Hematopoietic multipotent progenitor cell treated with erythropoietin and hydrocortisone succinate and interleukin-3 and kit ligand, for 6 days (in vitro differentiated cells): ENCODE data around the gene EIF4A2.
A peak's percentile ranks its signal among the peaks of the same experiment; 100 is the strongest.
"Not testable (repeated sequence)": the region's sequence is repeated elsewhere in the genome, so short reads cannot be mapped to it uniquely, and the experiment has no call there.

ENCODE experiments used
- DNase-seq: peaks from one replicate; pipeline ENCODE4 v3.0.0-alpha.2; 2015

The EIF4A2 gene

DNA sequence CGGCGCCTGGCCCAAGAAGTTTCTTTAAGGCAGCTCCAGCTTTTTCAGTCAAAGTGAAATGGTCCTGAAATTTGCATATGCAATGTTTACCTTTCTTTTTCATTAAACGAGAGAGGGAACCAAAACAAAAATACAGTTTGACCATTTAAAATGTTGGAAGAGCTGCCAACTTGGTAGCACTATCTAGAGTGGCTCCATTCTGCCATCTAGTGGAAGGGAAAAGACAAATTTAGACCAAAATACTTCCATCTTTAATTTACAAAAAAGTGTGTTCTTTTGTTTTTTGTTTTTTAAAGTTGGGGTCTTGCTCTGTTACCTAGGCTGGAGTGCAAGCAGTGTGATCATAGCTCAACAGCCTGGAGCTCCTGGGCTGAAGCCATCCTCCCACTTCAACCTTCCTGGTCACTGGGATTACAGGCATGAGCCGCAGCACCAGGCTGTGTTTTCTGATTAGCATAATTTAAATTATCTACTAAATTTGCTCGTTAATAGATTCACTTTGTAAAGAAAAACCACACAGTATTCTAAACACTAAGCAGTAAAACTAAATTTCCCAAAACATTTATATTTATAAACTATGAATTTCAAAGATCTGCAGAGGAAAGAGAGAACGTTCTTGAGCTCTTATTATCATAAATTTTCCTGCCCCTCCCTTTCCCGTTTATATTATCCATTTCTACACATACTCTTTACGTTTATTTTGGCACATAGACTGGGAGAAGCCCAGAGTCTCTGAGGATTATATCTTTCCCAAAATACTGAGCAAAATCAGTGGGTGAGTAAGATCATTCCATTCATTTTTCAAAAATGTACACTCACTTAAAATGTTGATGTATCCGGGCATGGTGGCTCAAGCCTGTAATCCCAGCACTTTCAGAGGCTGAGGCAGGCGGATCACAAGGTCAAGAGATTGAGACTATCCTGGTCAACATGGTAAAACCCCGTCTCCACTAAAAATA, 38.3 kb downstream of the EIF4A2 start:
- peak; percentile 90 for DNase-seq

DNA sequence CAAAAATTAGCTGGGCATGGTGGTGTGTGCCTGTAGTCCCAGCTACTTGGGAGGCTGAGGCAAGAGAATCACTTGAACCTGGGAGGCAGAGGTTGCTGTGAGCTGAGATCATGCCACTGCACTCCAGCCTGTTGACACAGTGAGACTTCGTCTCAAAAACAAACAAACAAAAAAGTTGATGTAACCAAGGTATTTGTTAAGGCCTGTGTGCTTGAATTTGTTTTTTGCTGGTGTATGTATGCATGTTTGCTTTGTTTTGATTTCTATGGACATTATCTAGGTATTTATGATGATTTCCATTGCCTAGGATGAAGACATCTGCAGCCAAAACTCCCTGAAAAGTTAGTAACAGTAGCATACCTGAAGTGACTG, 39.0 kb downstream of the EIF4A2 start:
- not testable (repeated sequence) for DNase-seq

DNA sequence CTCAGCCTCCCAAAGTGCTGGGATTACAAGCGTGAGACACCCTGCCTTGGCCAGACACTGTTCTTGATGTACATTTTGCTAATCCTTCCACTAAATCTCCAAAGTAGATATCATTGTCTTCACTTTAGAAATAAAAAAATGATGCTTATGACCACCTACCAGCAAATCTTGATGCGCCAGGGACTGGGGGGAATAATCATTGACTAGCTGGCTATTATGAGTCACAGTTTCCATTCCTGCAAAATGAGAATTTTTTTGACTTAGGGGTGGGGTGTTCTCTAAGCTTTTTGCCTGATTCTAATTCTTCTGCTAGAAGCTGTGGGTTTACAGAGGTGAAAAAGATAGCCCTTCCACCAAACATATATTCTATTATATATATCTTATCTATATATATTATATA, 40.0 kb downstream of the EIF4A2 start:
- DNase-seq: peak; percentile 51

DNA sequence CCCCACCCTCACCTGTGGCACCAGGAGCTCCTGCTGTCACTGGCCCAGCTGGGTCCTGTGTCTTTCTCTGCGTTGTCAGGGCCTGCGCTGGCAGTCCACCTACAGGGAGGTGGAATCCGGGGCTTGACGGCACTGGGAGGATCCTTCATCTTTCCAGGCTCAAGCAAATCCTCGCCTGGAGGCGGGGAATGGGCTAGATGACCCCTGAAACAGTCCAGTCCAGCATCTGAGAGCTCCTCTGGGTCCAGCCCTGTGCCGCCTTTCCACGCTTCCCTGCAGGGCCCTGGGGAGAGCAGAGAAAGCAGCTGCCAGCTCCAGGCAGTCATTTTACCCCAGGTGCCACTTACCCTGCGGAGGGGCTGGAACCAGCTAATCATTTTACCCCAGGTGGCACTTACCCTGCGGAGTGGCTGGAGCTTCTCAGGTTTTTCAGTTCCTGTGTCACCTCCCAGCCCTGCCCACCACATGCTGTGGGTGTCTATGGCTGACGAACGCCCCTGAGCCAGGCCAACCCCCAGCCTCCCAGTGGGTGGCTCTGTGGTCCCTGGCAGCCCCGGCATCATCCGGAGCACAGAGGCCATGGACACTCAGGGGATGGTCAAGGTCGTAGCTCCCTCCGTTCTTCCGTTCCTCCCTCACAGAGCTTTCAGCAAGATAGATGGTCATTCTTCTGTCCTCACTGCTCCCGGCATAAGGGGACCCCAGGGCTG, 41.2 kb downstream of the EIF4A2 start:
- DNase-seq: no peak

DNA sequence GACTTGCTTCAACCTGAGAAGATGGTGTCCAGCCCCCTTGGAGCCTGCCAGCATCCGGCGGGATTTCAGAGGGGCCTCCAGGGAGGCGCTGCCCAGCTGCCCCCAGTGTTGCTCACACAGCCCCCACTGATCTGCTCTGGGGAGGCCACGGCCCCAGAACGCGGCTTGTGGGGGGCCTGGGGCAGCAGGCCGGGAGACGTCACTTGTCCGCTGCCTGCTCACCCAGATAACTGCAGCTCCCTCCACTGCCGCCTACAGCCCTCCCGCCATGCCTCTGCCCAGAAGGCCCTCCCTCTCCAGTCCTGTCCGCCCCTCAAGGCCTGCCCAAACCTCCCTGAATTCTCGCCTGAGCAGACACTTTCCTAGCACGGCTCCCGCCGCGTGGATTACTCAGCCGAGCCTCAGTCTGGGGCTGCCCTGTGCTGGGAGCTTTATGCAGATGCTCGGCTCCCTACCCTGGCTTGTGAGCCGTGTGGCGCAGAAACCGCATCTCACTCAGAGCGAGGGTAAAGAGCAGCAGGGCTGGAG, 42.0 kb downstream of the EIF4A2 start:
- DNase-seq: peak; percentile 86

DNA sequence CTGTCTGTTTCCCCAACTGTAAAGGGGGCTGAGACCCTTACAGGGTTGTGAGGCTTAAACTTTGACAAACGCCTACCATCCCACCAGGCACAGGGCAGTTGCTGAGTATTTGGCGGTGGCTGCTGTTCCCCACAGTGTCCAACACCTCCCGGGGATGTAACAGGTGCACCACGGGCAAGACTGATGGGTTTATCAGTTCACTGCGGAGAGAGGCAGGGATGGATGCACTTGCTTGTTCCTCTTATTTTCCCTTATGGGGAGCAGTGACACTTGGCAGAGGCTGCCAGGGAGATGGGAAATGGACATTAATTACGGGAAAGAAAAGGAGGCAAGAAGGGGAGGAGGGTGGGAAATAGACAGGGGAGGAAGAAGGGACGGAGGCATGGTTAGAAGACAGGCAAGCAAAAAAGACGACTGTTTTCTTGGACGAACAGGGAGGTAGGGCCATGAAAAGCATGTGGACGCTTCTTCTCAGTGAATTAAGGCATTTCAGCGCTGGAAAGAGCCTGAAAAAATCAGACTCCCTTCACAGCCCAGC, 42.6 kb downstream of the EIF4A2 start:
- peak; percentile 50 for DNase-seq

DNA sequence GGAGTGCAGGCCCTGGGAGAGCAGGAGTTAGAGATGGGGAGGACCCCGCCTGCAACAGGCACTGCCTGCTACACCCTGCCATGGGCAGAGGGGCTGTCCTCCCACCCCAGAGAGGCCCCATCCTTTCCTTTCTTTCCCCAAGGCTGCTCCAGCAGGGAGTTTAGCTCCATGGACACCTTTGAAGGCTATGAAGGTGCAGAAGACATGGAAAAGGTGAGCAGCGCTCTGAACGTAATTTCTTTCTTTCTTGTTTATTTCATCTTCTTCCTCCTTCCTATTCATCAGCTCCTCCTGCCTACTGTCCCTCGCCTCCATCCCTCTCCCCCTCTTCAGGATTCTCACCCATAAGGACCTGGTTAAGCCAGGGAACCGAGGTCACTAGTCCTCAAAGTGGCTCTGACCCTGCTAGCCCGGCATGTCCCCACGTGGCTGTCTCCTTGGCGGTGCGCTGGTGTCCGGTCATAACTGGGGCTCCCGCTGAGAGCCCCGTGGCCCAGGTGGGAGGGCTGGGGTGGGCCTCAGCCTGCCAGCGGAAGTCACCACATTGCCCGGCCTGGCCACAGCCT, 43.1 kb downstream of the EIF4A2 start:
- DNase-seq: peak; percentile 36

DNA sequence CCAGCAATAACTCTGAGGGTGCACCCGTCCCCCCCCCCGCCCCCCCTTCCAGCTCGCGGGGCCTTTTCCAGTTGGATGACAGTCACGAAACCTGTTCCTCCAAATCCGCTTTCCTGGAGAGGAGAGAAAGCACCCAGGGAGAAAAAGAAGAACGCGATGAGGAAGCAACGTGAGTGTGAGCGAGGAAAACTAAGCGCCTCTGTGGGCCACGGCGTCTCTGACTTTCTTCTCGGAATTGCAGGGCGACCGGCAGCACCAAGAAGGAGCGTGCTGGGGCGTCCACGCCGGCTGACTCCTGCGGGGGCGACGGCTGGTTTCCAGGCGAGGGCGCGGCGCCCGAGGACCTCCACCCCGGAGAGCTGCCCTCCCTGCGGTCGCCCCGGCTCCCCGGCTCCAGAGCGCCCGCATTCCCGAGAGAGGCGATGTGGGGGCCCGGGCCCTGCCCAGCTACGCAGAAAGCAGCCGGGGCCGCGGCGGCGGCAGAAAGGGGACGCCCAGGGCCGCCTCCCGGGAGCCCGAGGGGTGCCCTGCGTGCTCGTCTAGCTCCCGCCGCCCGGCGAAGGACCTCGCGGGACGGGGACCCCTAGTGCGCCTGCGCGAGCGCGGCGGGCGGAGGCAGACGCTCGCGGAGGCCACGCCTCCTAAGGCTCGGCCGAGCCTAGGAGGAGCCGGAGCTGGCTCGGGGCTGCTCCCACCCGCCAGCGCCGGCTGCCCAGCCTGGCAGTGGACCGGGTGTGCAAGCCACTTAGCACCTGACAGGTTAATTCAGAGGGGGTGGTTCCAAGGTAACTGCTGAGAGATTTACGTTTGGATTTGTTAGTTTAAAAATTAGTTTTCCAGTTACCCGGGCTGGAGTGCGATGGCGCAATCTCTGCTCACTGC, 43.8 kb downstream of the EIF4A2 start:
- peak; percentile 95 for DNase-seq

DNA sequence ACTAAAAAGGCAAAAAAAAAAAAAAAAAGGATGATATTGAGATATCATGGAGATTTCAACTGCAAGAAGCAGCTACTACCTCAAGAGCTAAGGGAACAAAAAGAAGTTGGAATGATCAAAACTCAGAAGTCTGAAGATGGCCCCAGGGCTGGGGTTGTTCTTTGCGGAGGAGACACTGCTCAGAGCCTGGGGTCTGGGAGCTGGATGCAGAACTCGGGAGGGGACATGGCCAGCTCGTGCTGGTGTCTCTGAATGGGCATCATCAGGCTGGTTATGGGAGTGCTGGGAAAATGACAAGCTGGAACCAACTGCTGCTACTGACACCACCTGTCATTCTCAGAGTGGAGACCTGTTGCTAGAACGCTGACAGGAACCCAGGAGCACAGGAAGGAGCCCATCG, 45.0 kb downstream of the EIF4A2 start:
- DNase-seq: no peak

DNA sequence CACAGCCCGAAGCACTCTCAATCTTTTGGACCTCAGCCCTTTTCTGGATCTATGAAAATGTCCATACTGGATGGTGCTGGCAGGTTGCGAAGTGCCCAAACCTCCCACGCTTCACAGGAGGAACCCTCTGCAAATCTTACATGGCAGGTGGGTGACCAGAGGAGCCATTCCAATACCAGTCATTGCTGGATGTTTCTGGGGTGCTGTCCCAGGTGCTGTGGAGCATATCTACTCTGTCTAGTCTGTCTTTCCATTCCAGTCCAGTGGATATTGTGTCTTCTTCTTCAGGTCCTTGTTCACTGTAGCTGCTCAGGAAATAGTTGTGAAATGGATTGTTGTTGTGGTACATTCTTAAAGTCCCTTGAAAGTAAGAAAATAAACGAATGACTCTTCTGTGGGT, 48.4 kb downstream of the EIF4A2 start:
- DNase-seq: peak; percentile 24

DNA sequence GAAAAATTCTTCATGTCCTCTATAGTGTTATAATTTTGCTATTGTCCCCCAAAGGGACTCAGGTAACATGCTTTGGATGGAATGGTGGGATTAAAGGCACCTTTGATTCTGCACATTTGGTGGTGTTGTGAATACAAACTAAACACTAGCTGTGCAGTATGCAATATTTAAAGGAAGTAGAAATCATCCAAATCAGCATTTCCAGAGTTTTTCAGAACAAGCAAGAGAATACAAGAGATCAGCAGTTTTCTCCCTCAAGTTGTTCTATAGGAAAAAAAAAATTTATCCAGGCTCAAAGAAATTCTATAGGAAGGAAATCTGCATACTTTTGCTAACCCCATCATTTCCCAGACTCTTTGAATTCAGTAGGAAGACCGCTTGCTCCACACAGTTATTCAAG, 48.9 kb downstream of the EIF4A2 start:
- DNase-seq: no peak
